ENCODE measurements around the gene NFATC3.
A peak's percentile ranks its signal among the peaks of the same experiment; 100 is the strongest.

The NFATC3 gene

GRCh38 chr16:68202091-68202519 is 116.9 kb downstream of the NFATC3 start:
- Histone ChIP-seq H3K4me3 (ENCODE audit: low read length) (no peak overlapping the region), H3K27me3 (ENCODE audit: control insufficient read depth, insufficient read depth, low read length) (no peaks in the 10 kb centered on the region), H3K4me1 (ENCODE audit: control insufficient read depth, insufficient read depth, low read length) (peaks cover 10% of the 10 kb centered on the region), H3K4me2 (ENCODE audit: low read length) (no peak overlapping the region), H3K9ac (ENCODE audit: low read depth, low read length) (no peak overlapping the region), H3K9me3 (replicated peaks; ENCODE audit: low read length) (no peaks in the 10 kb centered on the region), H3K36me3 (ENCODE audit: insufficient read depth, low read length) (no peaks in the 10 kb centered on the region)

- H3K4me2 ChIP-seq (ENCODE audit: low read length): no peak overlapping the region
- no peaks in the 10 kb centered on the region for H3K27me3 ChIP-seq (ENCODE audit: control insufficient read depth, insufficient read depth, low read length)
- no peaks in the 10 kb centered on the region for H3K9me3 ChIP-seq (replicated peaks; ENCODE audit: low read length)
- H3K4me1 ChIP-seq (ENCODE audit: control insufficient read depth, insufficient read depth, low read length): no peaks in the 10 kb centered on the region
- no peak overlapping the region for H3K4me3 ChIP-seq (ENCODE audit: low read length)
- H3K9ac ChIP-seq (ENCODE audit: low read depth, low read length): no peak overlapping the region
- H3K36me3 ChIP-seq (ENCODE audit: insufficient read depth, low read length): no peaks in the 10 kb centered on the region
Measured at GRCh38 chr16:68206245-68206644, 121.1 kb downstream of the NFATC3 start.

- Histone ChIP-seq H3K36me3 (ENCODE audit: insufficient read depth, low read length) (no peaks in the 10 kb centered on the region), H3K4me3 (ENCODE audit: low read length) (no peak overlapping the region), H3K9me3 (replicated peaks; ENCODE audit: low read length) (no peaks in the 10 kb centered on the region), H3K9ac (ENCODE audit: low read depth, low read length) (no peak overlapping the region), H3K4me1 (ENCODE audit: control insufficient read depth, insufficient read depth, low read length) (no peaks in the 10 kb centered on the region), H3K27me3 (ENCODE audit: control insufficient read depth, insufficient read depth, low read length) (no peaks in the 10 kb centered on the region), H3K4me2 (ENCODE audit: low read length) (no peak overlapping the region)
Measured at GRCh38 chr16:68214726-68215125, 129.6 kb downstream of the NFATC3 start.

GRCh38 chr16:68215302-68215701 is 130.1 kb downstream of the NFATC3 start:
- no peaks in the 10 kb centered on the region for H3K36me3 ChIP-seq (ENCODE audit: insufficient read depth, low read length)
- no peaks in the 10 kb centered on the region for H3K9me3 ChIP-seq (replicated peaks; ENCODE audit: low read length)
- H3K4me3 ChIP-seq (ENCODE audit: low read length): no peak overlapping the region
- no peak overlapping the region for H3K9ac ChIP-seq (ENCODE audit: low read depth, low read length)
- H3K4me2 ChIP-seq (ENCODE audit: low read length): no peak overlapping the region
- H3K27me3 ChIP-seq (ENCODE audit: control insufficient read depth, insufficient read depth, low read length): no peaks in the 10 kb centered on the region
- no peaks in the 10 kb centered on the region for H3K4me1 ChIP-seq (ENCODE audit: control insufficient read depth, insufficient read depth, low read length)

GRCh38 chr16:68216240-68216639 is 131.1 kb downstream of the NFATC3 start:
- Histone ChIP-seq H3K27me3 (ENCODE audit: control insufficient read depth, insufficient read depth, low read length) (no peaks in the 10 kb centered on the region), H3K4me1 (ENCODE audit: control insufficient read depth, insufficient read depth, low read length) (no peaks in the 10 kb centered on the region), H3K36me3 (ENCODE audit: insufficient read depth, low read length) (no peaks in the 10 kb centered on the region), H3K4me2 (ENCODE audit: low read length) (no peak overlapping the region), H3K4me3 (ENCODE audit: low read length) (no peak overlapping the region), H3K9me3 (replicated peaks; ENCODE audit: low read length) (no peaks in the 10 kb centered on the region), H3K9ac (ENCODE audit: low read depth, low read length) (no peak overlapping the region)

- Histone ChIP-seq H3K4me2 (ENCODE audit: low read length) (no peak overlapping the region), H3K27me3 (ENCODE audit: control insufficient read depth, insufficient read depth, low read length) (no peaks in the 10 kb centered on the region), H3K4me3 (ENCODE audit: low read length) (no peak overlapping the region), H3K9me3 (replicated peaks; ENCODE audit: low read length) (no peaks in the 10 kb centered on the region), H3K36me3 (ENCODE audit: insufficient read depth, low read length) (no peaks in the 10 kb centered on the region), H3K4me1 (ENCODE audit: control insufficient read depth, insufficient read depth, low read length) (no peaks in the 10 kb centered on the region), H3K9ac (ENCODE audit: low read depth, low read length) (no peak overlapping the region)
Measured at GRCh38 chr16:68217506-68217905, 132.3 kb downstream of the NFATC3 start.

- Histone ChIP-seq H3K4me3 (ENCODE audit: low read length) (no peak overlapping the region), H3K36me3 (ENCODE audit: insufficient read depth, low read length) (no peaks in the 10 kb centered on the region), H3K4me2 (ENCODE audit: low read length) (no peak overlapping the region), H3K27me3 (ENCODE audit: control insufficient read depth, insufficient read depth, low read length) (no peaks in the 10 kb centered on the region), H3K4me1 (ENCODE audit: control insufficient read depth, insufficient read depth, low read length) (no peaks in the 10 kb centered on the region), H3K9me3 (replicated peaks; ENCODE audit: low read length) (no peaks in the 10 kb centered on the region), H3K9ac (ENCODE audit: low read depth, low read length) (no peak overlapping the region)
Measured at GRCh38 chr16:68219725-68220351, 134.7 kb downstream of the NFATC3 start.

- Histone ChIP-seq H3K9me3 (replicated peaks; ENCODE audit: low read length) (no peaks in the 10 kb centered on the region), H3K36me3 (ENCODE audit: insufficient read depth, low read length) (no peaks in the 10 kb centered on the region), H3K9ac (ENCODE audit: low read depth, low read length) (no peak overlapping the region), H3K27me3 (ENCODE audit: control insufficient read depth, insufficient read depth, low read length) (no peaks in the 10 kb centered on the region), H3K4me2 (ENCODE audit: low read length) (no peak overlapping the region), H3K4me3 (ENCODE audit: low read length) (no peak overlapping the region), H3K4me1 (ENCODE audit: control insufficient read depth, insufficient read depth, low read length) (peaks cover 12% of the 10 kb centered on the region)
Measured at GRCh38 chr16:68223072-68223471, 137.9 kb downstream of the NFATC3 start.

- Histone ChIP-seq H3K4me2 (ENCODE audit: low read length) (no peak overlapping the region), H3K9me3 (replicated peaks; ENCODE audit: low read length) (no peaks in the 10 kb centered on the region), H3K9ac (ENCODE audit: low read depth, low read length) (no peak overlapping the region), H3K27me3 (ENCODE audit: control insufficient read depth, insufficient read depth, low read length) (no peaks in the 10 kb centered on the region), H3K36me3 (ENCODE audit: insufficient read depth, low read length) (no peaks in the 10 kb centered on the region), H3K4me1 (ENCODE audit: control insufficient read depth, insufficient read depth, low read length) (peaks cover 24% of the 10 kb centered on the region), H3K4me3 (ENCODE audit: low read length) (no peak overlapping the region)
Measured at GRCh38 chr16:68226116-68226515, 140.9 kb downstream of the NFATC3 start.

GRCh38 chr16:68227183-68227793 is 142.1 kb downstream of the NFATC3 start:
- H3K9ac ChIP-seq (ENCODE audit: low read depth, low read length): no peak overlapping the region
- H3K4me2 ChIP-seq (ENCODE audit: low read length): no peak overlapping the region
- no peaks in the 10 kb centered on the region for H3K27me3 ChIP-seq (ENCODE audit: control insufficient read depth, insufficient read depth, low read length)
- no peak overlapping the region for H3K4me3 ChIP-seq (ENCODE audit: low read length)
- H3K9me3 ChIP-seq (replicated peaks; ENCODE audit: low read length): no peaks in the 10 kb centered on the region
- no peaks in the 10 kb centered on the region for H3K36me3 ChIP-seq (ENCODE audit: insufficient read depth, low read length)
- H3K4me1 ChIP-seq (ENCODE audit: control insufficient read depth, insufficient read depth, low read length): peaks cover 24% of the 10 kb centered on the region

GRCh38 chr16:68227850-68228553 is 142.8 kb downstream of the NFATC3 start:
- Histone ChIP-seq H3K9me3 (replicated peaks; ENCODE audit: low read length) (no peaks in the 10 kb centered on the region), H3K27me3 (ENCODE audit: control insufficient read depth, insufficient read depth, low read length) (no peaks in the 10 kb centered on the region), H3K4me1 (ENCODE audit: control insufficient read depth, insufficient read depth, low read length) (peaks cover 24% of the 10 kb centered on the region), H3K36me3 (ENCODE audit: insufficient read depth, low read length) (no peaks in the 10 kb centered on the region), H3K9ac (ENCODE audit: low read depth, low read length) (peak overlapping the region; percentile 6), H3K4me3 (ENCODE audit: low read length) (no peak overlapping the region), H3K4me2 (ENCODE audit: low read length) (no peak overlapping the region)

All from skeletal muscle satellite cell (primary cell).